Measurements from ENCODE around the gene INPP5B. TPM values are rescaled to one million over a fixed set of nuclear protein-coding genes. Genes with fewer than 3 reads are reported as not detected.
A peak's percentile ranks its signal among the peaks of the same experiment; 100 is the strongest.

INPP5B gene
- total RNA-seq, 1 experiment from 2014 or later = 26.8 TPM

DNA sequence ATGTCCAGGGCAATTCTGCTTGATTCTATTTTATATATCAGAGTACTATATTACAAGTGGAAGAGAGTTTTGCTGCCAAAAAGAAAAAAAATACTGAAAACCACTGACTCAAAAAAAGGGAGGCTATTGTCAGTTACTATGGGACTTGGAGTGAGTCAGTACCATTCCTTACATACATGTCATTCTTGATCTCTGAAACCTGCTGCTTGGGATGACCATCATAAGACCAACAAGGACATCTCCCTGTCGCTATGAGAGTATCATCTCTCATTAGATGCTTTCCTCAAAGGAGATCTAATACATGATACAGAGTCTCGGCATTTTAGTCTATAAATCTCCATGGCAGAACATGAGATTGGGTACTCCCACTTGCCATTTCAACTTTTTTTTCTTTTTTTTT, 11.8 kb upstream of the INPP5B start:
- ATAC-seq (no peak), DNase-seq (ENCODE audit: low spot score) (no peak)
- Mint-ChIP-seq H3K27ac (no peak overlapping the region), H3K4me3 (no peak overlapping the region), H3K27me3 (ENCODE audit: low read depth) (no peaks in the 10 kb centered on the region), H3K36me3 (peaks cover 46% of the 10 kb centered on the region), H3K4me1 (no peaks in the 10 kb centered on the region), H3K9me3 (no peaks in the 10 kb centered on the region)
- POLR2A ChIA-PET = interaction anchor here (0.7 kb wide), 1 partner anchor 9 kb away, joined by 3 read pairs; no protein-coding TSS in a partner anchor
- no peak for TF ChIP-seq CREM (CRISPR knock-in tag; IDR thresholded peaks at IDR 0.05)
- TF ChIP-seq ZNF512 (CRISPR knock-in tag; IDR thresholded peaks at IDR 0.05; ENCODE audit: borderline replicate concordance) = no peak
- no peak for TF ChIP-seq PRRX2 (CRISPR knock-in tag; IDR thresholded peaks at IDR 0.05)
- no peak for TF ChIP-seq NR1H2 (CRISPR knock-in tag; IDR thresholded peaks at IDR 0.05)
- TF ChIP-seq, protein P1, sequence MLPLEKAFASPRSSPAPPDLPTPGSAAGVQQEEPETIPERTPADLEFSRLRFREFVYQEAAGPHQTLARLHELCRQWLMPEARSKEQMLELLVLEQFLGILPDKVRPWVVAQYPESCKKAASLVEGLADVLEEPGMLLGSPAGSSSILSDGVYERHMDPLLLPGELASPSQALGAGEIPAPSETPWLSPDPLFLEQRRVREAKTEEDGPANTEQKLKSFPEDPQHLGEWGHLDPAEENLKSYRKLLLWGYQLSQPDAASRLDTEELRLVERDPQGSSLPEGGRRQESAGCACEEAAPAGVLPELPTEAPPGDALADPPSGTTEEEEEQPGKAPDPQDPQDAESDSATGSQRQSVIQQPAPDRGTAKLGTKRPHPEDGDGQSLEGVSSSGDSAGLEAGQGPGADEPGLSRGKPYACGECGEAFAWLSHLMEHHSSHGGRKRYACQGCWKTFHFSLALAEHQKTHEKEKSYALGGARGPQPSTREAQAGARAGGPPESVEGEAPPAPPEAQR (CRISPR knock-in tag; IDR thresholded peaks at IDR 0.05) = no peak
- TF ChIP-seq, protein P2, sequence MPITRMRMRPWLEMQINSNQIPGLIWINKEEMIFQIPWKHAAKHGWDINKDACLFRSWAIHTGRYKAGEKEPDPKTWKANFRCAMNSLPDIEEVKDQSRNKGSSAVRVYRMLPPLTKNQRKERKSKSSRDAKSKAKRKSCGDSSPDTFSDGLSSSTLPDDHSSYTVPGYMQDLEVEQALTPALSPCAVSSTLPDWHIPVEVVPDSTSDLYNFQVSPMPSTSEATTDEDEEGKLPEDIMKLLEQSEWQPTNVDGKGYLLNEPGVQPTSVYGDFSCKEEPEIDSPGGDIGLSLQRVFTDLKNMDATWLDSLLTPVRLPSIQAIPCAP (CRISPR knock-in tag; IDR thresholded peaks at IDR 0.05) = no peak
- no peak for TF ChIP-seq USF2 (CRISPR knock-in tag; IDR thresholded peaks at IDR 0.05)
- no peak for TF ChIP-seq ZNF317 (CRISPR knock-in tag; IDR thresholded peaks at IDR 0.05; ENCODE audit: borderline replicate concordance, low read depth)
- TF ChIP-seq TEAD1 (CRISPR knock-in tag; IDR thresholded peaks at IDR 0.05) = no peak
- TF ChIP-seq, protein P3, sequence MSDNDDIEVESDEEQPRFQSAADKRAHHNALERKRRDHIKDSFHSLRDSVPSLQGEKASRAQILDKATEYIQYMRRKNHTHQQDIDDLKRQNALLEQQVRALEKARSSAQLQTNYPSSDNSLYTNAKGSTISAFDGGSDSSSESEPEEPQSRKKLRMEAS (CRISPR knock-in tag; IDR thresholded peaks at IDR 0.05) = no peak
- TF ChIP-seq, protein P4, sequence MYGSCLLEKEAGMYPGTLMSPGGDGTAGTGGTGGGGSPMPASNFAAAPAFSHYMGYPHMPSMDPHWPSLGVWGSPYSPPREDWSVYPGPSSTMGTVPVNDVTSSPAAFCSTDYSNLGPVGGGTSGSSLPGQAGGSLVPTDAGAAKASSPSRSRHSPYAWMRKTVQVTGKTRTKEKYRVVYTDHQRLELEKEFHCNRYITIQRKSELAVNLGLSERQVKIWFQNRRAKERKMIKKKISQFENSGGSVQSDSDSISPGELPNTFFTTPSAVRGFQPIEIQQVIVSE (CRISPR knock-in tag; IDR thresholded peaks at IDR 0.05; ENCODE audit: borderline replicate concordance) = no peak
- CTCF ChIA-PET = no interaction called here

DNA sequence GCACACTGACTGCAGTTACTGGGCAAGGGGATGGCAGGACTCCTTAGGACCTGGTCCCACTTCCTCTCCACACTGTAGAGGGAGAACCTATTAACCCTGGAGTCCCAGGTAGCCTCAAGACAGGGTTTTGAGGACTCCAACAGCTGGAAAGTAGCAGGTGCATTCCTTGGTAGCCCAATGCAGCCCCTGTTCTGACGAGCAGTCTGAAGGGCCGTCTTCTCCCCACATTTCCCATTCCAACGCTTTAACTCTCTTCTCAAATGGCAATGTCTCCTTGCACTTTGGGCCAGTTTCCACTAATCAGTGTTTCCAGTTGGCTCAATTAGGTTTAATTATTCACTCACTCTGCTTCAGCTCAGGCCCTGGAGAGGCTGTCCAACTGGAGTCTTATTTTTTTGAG, 8.8 kb upstream of the INPP5B start:
- Mint-ChIP-seq H3K27ac (peak overlapping the region; percentile 58), H3K4me1 (no peaks in the 10 kb centered on the region), H3K27me3 (ENCODE audit: low read depth) (no peaks in the 10 kb centered on the region), H3K4me3 (no peak overlapping the region), H3K9me3 (no peaks in the 10 kb centered on the region), H3K36me3 (peaks cover 29% of the 10 kb centered on the region)
- TF ChIP-seq EMX1 (CRISPR knock-in tag; IDR thresholded peaks at IDR 0.05) = no peak
- ATAC-seq = peak; percentile 17
- no peak for DNase-seq (ENCODE audit: low spot score)
- POLR2A ChIA-PET = no interaction called here
- CTCF ChIA-PET = interaction anchor here (1.3 kb wide), 1 partner anchor 24 kb away, joined by 5 read pairs; no protein-coding TSS in a partner anchor

- H3K9me3 Mint-ChIP-seq = no peaks in the 10 kb centered on the region
- no peak overlapping the region for H3K4me3 Mint-ChIP-seq
- no peak overlapping the region for H3K27ac Mint-ChIP-seq
- TF ChIP-seq ZNF263 (CRISPR knock-in tag; IDR thresholded peaks at IDR 0.05; ENCODE audit: low read depth) (no peak), ETV6 (CRISPR knock-in tag; IDR thresholded peaks at IDR 0.05) (no peak), FOXP1 (CRISPR knock-in tag; IDR thresholded peaks at IDR 0.05; ENCODE audit: borderline replicate concordance) (no peak), FOXK1 (CRISPR knock-in tag; IDR thresholded peaks at IDR 0.05) (no peak), JAZF1 (CRISPR knock-in tag; IDR thresholded peaks at IDR 0.05) (no peak), RELA (CRISPR knock-in tag; IDR thresholded peaks at IDR 0.05; ENCODE audit: borderline replicate concordance) (no peak), ZNF317 (CRISPR knock-in tag; IDR thresholded peaks at IDR 0.05; ENCODE audit: borderline replicate concordance, low read depth) (no peak), TCF7 (CRISPR knock-in tag; IDR thresholded peaks at IDR 0.05; ENCODE audit: low read depth) (no peak), FOXJ3 (CRISPR knock-in tag; IDR thresholded peaks at IDR 0.05; ENCODE audit: borderline replicate concordance) (no peak), TP53 (CRISPR knock-in tag; IDR thresholded peaks at IDR 0.05) (no peak), CREM (CRISPR knock-in tag; IDR thresholded peaks at IDR 0.05) (no peak), SMAD4 (CRISPR knock-in tag; IDR thresholded peaks at IDR 0.05) (no peak), E2F1 (CRISPR knock-in tag; IDR thresholded peaks at IDR 0.05) (no peak)
- ATAC-seq = peak; percentile 54
- H3K4me1 Mint-ChIP-seq = peaks cover 3% of the 10 kb centered on the region; the same call in 1 of the 2 replicates
- H3K27me3 Mint-ChIP-seq (ENCODE audit: low read depth) = no peaks in the 10 kb centered on the region
- POLR2A ChIA-PET = interaction anchor here (0.5 kb wide), 1 partner anchor 125 kb away, joined by 7 read pairs; no protein-coding TSS in a partner anchor
- CTCF ChIA-PET = interaction anchor here (0.7 to 2.0 kb wide), 4 partner anchors 18 to 94 kb away, joined by 3 to 5 read pairs (median 4); no protein-coding TSS in a partner anchor
- no peak for DNase-seq (ENCODE audit: low spot score)
- H3K36me3 Mint-ChIP-seq = peaks cover 19% of the 10 kb centered on the region
Measured at GRCh38 chr1:37954316-37954971, 7.6 kb upstream of the INPP5B start.
